PFSK-1 (cell line): Measurements from ENCODE around the gene SETD1B.

Source experiments
- FOXP2 ChIP-seq: optimal IDR thresholded peaks from 2 replicates; pipeline ENCODE3; 2011; ENCODE audit warnings: borderline replicate concordance, control low read depth, inconsistent platforms; ENCODE audit not compliant: insufficient read depth; ENCODE audit errors: extremely low read length, extremely low read depth
- POLR2AphosphoS5 ChIP-seq: IDR thresholded peaks from 2 replicates; pipeline ENCODE4 v1.6.1; 2012; ENCODE audit warnings: low read depth, mild to moderate bottlenecking, control low read depth, low read length, moderate library complexity
- SIN3A ChIP-seq: IDR thresholded peaks from 2 replicates; pipeline ENCODE4 v1.6.1; 2012; ENCODE audit warnings: mild to moderate bottlenecking, low read length, moderate library complexity, borderline replicate concordance; ENCODE audit not compliant: insufficient read depth
- TAF1 ChIP-seq: IDR thresholded peaks from 2 replicates; pipeline ENCODE4 v1.6.1; 2012; ENCODE audit warnings: low read length, control low read depth, borderline replicate concordance; ENCODE audit not compliant: insufficient read depth
- TF ChIP-seq, protein P1 (sequence below), 2 experiments: IDR thresholded peaks; 2 replicates each; pipeline versions ENCODE4 v1.6.1 to v1.8.0; 2011 to 2012; ENCODE audit warnings: low read depth in 2 of 2, low read length in 2 of 2, control low read depth in 1 of 2, inconsistent platforms in 1 of 2, mild to moderate bottlenecking in 1 of 2, moderate library complexity in 1 of 2; ENCODE audit not compliant: insufficient read depth in 1 of 2

SETD1B gene

DNA sequence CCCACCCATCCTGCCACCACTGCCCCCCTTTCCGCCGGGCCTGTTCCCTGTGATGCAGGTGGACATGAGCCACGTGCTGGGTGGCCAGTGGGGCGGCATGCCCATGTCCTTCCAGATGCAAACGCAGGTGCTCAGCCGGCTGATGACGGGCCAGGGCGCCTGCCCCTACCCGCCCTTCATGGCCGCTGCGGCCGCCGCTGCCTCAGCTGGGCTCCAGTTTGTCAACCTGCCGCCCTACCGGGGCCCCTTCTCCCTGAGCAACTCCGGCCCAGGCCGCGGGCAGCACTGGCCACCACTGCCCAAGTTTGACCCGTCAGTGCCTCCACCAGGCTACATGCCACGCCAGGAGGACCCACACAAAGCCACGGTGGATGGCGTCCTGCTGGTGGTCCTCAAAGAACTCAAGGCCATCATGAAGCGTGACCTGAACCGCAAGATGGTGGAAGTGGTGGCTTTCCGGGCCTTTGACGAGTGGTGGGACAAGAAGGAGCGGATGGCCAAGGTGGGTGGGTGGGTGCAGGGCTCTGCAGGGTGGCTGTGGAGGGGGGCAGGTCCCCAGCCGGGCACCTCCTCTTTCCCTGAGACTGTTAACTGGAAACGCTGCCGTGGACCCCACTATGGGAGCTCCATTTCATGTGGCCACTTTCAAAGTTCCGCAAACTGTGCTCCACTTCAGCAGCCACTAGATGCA is 10.8 kb downstream of the SETD1B start:
- TF ChIP-seq, protein P1, sequence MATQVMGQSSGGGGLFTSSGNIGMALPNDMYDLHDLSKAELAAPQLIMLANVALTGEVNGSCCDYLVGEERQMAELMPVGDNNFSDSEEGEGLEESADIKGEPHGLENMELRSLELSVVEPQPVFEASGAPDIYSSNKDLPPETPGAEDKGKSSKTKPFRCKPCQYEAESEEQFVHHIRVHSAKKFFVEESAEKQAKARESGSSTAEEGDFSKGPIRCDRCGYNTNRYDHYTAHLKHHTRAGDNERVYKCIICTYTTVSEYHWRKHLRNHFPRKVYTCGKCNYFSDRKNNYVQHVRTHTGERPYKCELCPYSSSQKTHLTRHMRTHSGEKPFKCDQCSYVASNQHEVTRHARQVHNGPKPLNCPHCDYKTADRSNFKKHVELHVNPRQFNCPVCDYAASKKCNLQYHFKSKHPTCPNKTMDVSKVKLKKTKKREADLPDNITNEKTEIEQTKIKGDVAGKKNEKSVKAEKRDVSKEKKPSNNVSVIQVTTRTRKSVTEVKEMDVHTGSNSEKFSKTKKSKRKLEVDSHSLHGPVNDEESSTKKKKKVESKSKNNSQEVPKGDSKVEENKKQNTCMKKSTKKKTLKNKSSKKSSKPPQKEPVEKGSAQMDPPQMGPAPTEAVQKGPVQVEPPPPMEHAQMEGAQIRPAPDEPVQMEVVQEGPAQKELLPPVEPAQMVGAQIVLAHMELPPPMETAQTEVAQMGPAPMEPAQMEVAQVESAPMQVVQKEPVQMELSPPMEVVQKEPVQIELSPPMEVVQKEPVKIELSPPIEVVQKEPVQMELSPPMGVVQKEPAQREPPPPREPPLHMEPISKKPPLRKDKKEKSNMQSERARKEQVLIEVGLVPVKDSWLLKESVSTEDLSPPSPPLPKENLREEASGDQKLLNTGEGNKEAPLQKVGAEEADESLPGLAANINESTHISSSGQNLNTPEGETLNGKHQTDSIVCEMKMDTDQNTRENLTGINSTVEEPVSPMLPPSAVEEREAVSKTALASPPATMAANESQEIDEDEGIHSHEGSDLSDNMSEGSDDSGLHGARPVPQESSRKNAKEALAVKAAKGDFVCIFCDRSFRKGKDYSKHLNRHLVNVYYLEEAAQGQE (IDR thresholded peaks at IDR 0.05; ENCODE audit: insufficient read depth in 1 of 2, low read depth in 2 of 2, low read length in 2 of 2) = no peak
- TF ChIP-seq FOXP2 = no peak
- TF ChIP-seq POLR2AphosphoS5 = no peak
- TF ChIP-seq SIN3A = no peak
- no peak for TF ChIP-seq TAF1

DNA sequence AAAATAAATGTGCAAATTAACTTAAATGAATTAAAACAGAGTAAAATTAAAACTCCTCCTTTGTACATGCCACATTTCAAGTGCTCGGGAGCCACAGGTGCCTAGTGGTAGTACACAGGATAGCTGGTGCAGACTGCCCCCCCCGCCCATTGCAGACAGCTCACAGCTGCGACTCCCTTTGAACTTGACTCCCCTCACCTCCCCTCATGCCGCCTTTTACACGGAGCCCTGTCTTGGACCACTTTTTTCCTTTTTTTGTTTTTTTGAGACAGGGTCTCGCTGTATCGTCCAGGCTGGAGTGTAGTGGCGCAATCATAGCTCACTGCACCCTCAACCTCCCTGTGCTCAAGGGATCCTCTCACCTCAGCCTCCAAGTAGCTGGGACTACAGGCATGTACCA is 11.5 kb downstream of the SETD1B start:
- TF ChIP-seq SIN3A = no peak
- no peak for TF ChIP-seq TAF1
- TF ChIP-seq FOXP2 = no peak
- TF ChIP-seq POLR2AphosphoS5 = no peak
- TF ChIP-seq, protein P1 (IDR thresholded peaks at IDR 0.05; ENCODE audit: insufficient read depth in 1 of 2, low read depth in 2 of 2, low read length in 2 of 2) = no peak

- TF ChIP-seq FOXP2 (no peak), SIN3A (no peak), TAF1 (no peak), POLR2AphosphoS5 (no peak)
- TF ChIP-seq, protein P1 (IDR thresholded peaks at IDR 0.05; ENCODE audit: insufficient read depth in 1 of 2, low read depth in 2 of 2, low read length in 2 of 2) = no peak
Measured at GRCh38 chr12:121816925-121817647, 13.3 kb downstream of the SETD1B start.

DNA sequence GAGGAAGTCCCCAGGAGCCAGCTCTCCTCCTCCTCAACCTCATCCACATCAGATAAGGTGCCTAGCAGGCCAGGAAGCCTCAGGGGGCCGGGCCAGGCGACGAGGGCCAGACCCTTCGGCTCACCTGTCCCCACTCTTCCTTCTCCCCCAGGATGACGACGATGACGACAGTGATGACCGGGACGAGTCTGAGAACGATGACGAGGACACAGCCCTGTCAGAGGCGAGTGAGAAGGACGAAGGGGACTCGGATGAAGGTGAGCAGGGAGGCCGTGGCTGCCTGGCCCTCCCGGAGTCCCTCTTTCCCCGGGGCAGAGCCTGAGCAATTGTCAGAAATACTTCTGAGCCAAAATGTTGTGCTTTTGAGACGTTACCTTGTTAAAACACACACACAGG is 13.8 kb downstream of the SETD1B start:
- TF ChIP-seq SIN3A (no peak), FOXP2 (no peak), TAF1 (no peak), POLR2AphosphoS5 (no peak)
- TF ChIP-seq, protein P1 (IDR thresholded peaks at IDR 0.05; ENCODE audit: insufficient read depth in 1 of 2, low read depth in 2 of 2, low read length in 2 of 2) = no peak
